GM18499 (cell line): ENCODE data around the gene MXRA7.
"Not testable (repeated sequence)": the region's sequence is repeated elsewhere in the genome, so short reads cannot be mapped to it uniquely, and the experiment has no call there.

Experiments used
- ATAC-seq: cut with Tn5 transposase; IDR thresholded peaks from one replicate; pipeline ENCODE4 v1.9.1; 2021; ENCODE audit warnings: moderate number of reproducible peaks; ENCODE audit not compliant: insufficient read depth, unreplicated experiment

Gene MXRA7

GRCh38 chr17:76700270-76700616, 10.5 kb downstream of the MXRA7 start:
- ATAC-seq = no peak

GRCh38 chr17:76698466-76698977, 12.2 kb downstream of the MXRA7 start:
- ATAC-seq = not testable (repeated sequence)

GRCh38 chr17:76697702-76698465, 12.9 kb downstream of the MXRA7 start:
- no peak for ATAC-seq

- ATAC-seq = no peak
These were observed 13.7 kb downstream of the MXRA7 start for GRCh38 chr17:76696763-76697701.

GRCh38 chr17:76695059-76695831, 15.5 kb downstream of the MXRA7 start:
- ATAC-seq = no peak

GRCh38 chr17:76691379-76692191, 19.2 kb downstream of the MXRA7 start:
- no peak for ATAC-seq

- no peak for ATAC-seq
These were observed 20.0 kb downstream of the MXRA7 start for GRCh38 chr17:76690596-76691280.

GRCh38 chr17:76689859-76690258, 20.9 kb downstream of the MXRA7 start:
- no peak for ATAC-seq

- no peak for ATAC-seq
These were observed 22.6 kb downstream of the MXRA7 start for GRCh38 chr17:76688165-76688622.

GRCh38 chr17:76687298-76688164, 23.2 kb downstream of the MXRA7 start:
- ATAC-seq = no peak

GRCh38 chr17:76686538-76687297, 24.0 kb downstream of the MXRA7 start:
- no peak for ATAC-seq

GRCh38 chr17:76685846-76686245, 24.9 kb downstream of the MXRA7 start:
- ATAC-seq = no peak

GRCh38 chr17:76685366-76685765, 25.4 kb downstream of the MXRA7 start:
- no peak for ATAC-seq

- no peak for ATAC-seq
These were observed 26.0 kb downstream of the MXRA7 start for GRCh38 chr17:76684756-76685155.

- ATAC-seq = no peak
These were observed 26.6 kb downstream of the MXRA7 start for GRCh38 chr17:76683921-76684745.

- ATAC-seq = no peak
These were observed 27.6 kb downstream of the MXRA7 start for GRCh38 chr17:76683011-76683755.
